HG02759 (cell line): ENCODE results near the gene ADH5.
A peak's percentile ranks its signal among the peaks of the same experiment; 100 is the strongest.
"Not testable (repeated sequence)": the region's sequence is repeated elsewhere in the genome, so short reads cannot be mapped to it uniquely, and the experiment has no call there.

ENCODE experiments used
- ATAC-seq: cut with Tn5 transposase; IDR thresholded peaks from one replicate; pipeline ENCODE4 v1.9.1; 2021; ENCODE audit warnings: mild to moderate bottlenecking, moderate library complexity; ENCODE audit not compliant: unreplicated experiment

ADH5 gene

DNA sequence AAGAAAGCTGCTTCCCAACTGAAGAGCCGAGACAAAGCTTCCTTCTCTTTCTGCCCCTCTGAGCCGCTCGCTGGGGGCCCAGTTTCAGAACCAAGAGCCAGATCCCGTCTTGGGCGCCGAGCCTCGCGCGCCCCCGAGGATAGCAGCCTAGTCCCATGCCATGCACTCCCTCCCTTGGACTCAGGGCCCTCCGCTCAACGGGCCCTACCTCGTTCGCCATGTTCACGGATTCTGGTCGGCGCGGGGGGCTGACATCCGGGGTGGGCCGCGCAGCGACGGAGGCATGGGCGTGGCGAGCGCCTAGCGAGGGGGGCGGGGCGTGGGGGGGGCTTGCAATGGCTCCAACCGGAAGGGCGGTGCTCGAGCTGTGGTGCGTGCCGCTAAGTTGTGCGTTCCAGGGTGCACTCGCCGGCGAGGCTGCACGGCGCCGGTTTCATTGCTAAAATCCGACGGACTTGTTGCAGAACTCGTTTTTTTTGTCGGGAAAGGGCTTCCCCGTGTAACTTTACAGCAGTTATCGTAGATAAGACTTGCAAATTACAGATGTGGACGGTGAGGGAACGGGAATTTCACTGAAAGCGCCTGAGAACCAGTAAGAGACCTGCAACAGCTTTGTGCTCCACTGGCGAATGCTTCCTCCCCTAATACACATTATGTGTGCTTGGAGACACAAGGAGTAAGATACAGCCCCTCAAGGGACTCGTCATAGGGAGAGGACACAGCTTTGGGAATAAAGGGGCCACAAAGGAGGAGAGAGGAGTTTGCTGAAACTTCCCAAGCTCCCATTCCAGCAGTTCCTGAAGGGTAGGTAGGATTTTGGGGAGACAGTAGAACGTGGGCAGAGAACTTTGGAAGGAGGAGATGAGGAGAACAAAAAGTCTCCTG lies at the start of gene ADH5:
Gene ADH5, minus strand, starts transcription at position 308 of the 885 bp plus-strand sequence. Its CDS starts 88 bp downstream, at position 220.
- peak; percentile 91 for ATAC-seq

DNA sequence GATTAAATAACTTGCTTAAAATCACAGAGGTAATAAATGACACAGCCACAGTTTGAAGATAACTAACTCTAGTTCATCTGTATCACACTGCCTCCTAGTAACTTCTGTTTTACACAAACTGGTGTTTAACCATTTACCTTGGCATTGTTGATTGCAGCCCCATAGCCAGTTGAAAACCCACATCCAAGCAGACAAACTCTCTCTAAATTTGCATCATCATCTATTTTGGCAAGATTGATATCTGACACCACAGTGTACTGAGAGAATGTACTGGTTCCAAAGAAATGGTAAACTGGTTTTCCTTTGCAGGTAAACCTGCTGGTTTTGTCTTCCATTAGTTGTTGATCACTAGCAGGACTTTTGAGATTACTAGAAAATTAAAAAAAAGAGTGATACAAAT lies 47.7 kb upstream of the ADH5 start:
- no peak for ATAC-seq

DNA sequence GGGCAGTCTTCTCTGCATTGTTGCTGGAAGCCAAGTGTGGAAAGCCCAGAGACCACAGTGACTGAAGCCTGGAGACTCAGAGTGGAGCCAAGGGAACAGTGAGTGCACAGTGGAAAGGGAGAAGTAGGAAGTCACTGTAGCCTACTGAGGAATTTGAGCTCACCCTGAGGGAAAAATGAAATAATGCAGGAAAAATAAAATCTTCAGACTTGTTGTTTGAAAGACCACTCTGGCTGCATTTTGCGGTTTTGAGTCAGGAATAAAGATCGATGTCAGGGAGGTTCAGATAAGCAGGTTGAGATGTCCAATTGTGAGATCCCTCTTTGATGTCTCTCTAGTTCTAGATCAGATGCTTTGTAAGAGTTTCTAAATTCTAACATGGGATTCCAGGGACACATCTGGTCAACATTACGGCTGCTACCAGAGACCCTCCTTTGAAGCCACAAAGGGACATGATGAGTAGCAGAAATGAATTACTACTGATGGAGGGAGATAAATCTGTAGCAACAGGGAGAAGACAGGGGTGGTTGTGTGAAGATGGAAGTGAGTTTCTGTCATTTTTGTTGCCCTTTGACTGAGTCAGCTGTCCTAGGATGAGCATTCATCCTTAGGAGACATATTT lies 47.1 kb upstream of the ADH5 start:
- no peak for ATAC-seq

DNA sequence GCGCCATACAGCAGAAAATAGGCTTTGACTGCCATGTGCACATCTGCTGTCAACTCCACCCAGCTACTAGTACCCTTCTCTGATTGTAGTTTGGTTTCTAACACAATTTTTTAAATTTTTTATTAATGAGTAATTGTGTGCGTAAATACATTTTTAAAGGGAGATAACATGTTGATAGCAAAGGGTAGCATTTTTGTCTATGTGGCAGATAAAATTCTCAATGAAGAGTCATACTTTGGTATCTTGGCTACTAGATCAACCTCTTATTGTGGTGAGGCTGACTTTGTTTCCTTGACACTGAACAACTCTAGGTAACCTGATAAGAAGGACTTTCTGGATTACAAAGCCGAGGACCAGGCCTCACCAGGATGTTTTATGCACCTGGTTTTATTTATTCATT lies 46.0 kb upstream of the ADH5 start:
- no peak for ATAC-seq

DNA sequence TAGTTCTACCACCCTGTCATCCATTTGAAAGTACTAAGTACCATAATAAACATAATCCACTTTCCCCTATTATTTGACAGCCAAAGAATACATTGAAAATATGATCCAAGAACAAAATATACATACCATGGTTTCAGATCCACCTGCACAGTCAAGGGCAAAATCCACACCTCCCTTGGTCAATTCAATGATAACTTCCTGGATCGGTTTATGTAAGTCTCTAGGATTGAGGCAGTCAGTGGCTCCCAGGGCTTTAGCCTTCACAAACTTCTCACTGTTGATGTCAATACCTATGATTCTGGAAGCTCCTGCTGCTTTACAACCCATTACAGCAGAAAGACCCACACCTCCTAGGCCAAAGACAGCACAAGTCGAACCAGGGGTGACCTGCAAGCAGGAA lies 42.8 kb upstream of the ADH5 start:
- no peak for ATAC-seq

DNA sequence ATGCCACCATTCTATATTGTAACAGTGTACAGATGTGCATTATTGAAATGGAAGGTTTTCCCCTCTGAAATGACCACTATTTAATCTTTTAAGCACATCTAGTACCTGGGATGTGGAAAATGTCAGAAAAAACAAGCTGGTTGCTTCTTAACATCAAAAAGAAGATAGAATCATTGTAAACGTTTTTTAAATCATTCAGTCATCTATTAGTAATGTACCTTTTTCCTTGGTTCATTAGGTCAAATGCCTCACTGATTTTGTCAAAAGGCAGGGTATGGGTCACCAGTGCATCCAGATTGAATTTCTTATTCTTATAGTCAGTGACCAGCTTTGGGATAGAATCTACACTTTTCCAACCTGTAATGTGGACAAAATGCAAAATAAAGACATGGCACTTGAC lies 37.8 kb upstream of the ADH5 start:
- no peak for ATAC-seq

DNA sequence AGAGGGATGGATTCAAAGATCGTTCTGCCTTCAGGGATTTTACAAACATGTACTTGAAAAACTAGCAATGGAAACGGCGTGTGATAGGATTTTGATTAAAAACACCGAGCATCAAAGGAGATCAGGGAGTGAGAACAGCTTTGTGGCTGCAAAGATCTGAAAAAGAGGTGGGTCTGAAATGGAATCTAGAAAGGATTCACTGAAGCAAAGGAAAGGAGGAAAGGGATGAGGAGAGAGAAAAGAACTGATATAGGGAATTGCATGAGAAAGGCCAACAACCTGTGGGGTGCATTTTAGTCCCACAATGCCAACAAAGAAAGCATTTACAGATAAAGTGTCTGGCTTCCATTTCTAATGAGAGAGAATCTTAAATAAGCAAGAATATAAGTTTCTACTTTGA lies 32.4 kb upstream of the ADH5 start:
- ATAC-seq, result no peak

DNA sequence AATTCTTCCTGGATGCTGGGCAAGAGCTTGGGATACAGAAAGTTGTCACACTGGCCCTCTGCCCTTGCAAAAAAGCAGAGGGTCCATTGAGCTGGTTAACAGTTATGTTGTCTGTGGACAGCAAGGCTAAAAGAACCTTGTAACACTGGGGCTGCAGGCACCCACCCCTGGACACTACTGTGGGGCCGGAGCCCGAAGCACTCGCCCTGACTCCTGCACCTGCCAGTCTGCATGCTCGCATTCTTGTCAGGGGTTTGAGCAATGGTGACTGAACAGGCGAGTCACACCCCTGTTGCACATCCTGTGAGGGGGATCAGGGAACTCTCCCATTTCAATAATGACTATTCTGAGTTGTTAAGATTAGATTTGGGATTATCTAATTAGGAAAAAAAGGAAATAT lies 31.9 kb upstream of the ADH5 start:
- no peak for ATAC-seq

DNA sequence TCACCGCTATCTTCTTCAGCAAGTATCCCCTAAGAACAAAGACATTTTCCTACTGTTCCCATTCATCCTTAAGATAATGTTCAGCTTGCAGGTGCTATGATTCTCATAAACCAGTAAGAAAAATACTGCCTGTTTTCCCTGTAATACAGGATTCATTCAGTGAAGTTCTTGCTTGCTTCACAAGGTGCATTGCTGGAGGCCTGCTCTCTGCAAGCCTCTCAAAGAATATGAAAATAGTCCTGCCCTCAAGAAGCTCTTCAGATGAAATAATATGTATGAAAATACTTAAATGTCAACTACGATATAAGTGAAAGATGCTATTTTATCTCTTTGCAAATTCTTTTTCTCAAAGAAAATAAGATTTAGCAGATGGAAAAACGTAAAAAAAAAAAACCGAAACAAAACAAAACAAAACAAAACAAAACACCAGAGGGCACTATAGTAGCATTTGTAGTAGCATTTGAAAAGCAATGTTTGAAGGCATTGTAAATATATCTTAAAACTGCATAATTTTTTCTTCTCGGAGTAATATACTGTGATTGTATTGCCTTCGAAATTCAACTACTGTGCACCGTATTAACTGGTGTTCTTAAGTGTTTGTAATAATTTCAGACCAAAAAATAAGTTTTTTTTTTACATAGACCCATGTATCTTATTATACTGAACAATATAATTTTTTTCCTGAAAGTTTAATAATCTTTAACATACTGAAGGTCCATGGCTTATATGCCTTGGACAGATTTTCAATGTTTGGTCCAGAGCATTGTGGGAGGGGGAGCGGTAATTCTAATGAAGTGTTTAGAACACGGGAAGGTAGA lies 29.5 kb upstream of the ADH5 start:
- no peak for ATAC-seq

DNA sequence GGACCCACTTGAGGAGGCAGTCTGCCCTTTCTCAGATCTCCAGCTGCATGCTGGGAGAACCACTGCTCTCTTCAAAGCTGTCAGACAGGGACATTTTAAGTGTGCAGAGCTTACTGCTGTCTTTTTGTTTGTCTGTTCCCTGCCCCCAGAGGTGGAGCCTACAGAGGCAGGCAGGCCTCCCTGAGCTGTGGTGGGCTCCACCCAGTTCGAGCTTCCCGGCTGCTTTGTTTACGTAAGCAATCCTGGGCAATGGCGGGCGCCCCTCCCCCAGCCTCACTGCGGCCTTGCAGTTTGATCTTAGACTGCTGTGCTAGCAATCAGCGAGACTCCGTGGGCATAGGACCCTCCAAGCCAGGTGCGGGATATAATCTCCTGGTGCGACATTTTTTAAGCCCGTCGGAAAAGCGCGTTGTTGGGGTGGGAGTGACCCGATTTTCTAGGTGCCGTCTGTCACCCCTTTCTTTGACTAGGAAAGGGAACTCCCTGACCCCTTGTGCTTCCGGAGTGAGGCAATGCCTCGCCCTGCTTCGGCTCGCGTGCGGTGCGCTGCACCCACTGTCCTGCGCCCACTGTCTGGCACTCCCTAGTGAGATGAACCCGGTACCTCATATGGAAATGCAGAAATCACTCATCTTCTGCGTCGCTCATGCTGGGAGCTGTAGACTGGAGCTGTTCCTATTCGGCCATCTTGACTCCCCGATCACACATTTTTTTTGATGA lies 28.7 kb upstream of the ADH5 start:
- ATAC-seq, result not testable (repeated sequence)

DNA sequence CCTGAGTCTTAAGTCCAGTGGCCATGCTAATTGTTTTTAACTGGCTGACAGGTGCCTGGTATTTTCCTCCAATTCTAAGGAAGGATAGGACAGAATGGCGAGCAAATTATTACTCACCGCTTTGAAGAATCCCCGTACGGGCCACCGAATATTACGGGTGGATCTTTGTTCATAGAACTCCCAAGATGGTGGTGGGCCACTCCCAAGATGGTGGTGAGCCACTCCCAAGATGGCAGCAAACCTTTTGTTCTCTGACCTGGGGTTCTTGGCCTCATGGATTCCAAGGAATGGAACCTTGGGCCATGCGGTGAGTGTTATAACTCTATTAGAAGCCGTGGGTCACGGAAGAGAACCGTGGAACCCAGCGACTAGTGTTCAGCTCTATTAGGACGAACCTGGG lies 20.7 kb upstream of the ADH5 start:
- not testable (repeated sequence) for ATAC-seq

DNA sequence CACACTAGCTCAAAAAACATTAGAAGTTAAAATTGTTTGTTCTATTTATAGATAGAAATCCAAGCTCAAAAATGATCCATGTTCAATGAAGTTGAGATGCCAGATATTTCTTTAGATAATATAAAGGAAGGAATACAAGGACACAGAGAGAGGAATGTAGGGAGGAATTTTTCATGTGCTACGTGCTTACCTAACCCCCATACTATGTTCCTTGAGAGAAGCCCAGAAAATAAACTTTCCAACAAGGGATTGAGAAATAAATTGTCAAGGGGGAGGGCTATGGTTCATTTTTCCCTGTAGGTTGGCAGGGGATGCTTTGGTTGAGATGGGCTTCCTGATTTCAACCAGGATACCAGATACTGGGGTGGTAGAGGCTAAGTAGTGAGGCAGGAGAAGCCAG lies 15.6 kb upstream of the ADH5 start:
- ATAC-seq, result no peak

DNA sequence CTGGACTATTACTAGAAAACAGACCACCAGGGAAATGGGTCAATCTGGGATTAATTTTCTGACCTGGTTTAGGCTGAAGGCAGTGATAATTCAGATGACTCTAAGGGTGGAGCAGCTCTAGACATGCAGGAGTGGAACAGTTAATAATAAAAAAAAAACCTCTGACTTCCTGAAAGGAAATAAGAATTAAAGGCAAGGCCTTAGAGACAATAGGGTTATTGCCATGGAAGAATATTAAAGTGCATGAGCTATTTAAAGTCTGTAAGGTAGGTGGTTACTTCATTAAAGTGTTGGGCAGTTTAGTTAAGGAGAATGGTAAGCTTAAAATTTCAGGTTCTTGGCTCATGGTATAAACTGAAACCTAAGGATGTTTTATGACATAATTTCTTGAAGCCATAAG lies 14.6 kb upstream of the ADH5 start:
- ATAC-seq, result no peak

DNA sequence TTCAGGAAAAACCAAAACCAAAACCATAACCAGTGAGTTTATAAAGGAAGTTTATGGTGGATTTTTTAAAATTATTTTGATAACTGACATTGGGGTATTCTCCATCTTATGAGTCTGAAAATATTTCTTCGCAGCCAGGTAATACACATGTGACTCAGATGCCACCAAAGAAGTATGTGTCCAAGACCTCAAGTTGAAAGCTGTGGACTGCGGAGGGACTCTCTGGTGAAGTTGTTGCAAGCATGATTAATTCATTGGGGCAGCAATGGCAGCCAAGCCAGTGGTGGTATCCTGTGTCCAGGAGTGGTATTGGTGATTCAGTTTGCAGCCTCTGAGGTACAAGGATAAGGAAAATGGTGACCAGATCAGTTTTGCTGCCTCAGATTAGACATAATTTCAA lies 14.0 kb upstream of the ADH5 start:
- no peak for ATAC-seq

DNA sequence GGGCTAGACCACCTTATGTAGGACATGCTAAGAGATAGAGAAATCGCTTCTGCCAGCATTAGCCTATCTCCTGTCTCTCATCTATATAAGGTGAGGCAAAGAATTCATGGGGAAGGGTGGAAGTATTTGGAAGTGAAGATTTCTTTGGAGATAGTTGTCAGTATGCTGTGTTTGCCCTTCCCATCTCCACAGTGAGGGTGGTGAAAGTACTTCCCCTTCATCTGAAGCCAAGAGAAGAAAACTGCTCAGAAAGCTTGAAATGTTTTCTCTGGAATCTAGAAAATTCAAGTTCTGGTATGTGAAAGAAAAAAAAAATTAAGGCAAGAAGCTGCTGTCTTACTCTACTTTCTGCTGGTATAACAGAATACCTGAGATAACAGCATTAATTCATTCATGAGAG lies 12.3 kb upstream of the ADH5 start:
- ATAC-seq, result no peak

DNA sequence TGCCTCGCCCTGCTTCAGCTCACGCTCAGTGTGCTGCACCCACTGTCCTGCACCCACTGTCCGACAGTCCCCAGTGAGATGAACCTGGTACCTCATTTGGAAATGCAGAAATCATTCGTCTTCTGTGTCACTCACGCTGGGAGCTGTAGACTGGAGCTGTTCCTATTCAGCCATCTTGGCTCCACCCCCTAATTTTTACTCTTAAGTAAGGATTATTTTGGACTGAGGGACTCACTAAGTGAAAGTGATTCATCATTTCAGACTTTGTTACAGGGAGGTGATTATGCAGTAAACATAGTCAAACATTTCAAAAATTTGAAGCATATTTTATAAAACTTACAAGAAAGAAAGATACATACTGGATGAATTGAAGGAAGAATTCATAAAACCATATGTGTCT lies 11.2 kb upstream of the ADH5 start:
- not testable (repeated sequence) for ATAC-seq

DNA sequence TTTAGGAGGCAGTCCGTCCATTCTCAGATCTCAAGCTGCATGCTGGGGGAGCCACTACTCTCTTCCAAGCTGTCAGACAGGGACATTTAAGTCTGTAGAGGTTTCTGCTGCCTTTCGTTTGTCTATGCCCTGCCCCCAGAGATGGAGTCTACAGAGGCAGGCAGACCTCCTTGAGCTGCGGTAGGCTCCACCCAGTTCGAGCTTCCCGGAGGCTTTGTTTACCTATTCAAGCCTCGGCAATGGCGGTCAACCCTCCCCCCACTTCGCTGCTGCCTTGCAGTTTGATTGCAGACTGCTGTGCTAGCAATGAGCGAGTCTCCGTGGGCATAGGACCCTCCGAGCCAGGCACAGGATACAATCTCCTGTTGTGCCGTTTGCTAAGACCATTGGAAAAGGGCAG lies 10.7 kb upstream of the ADH5 start:
- no peak for ATAC-seq

DNA sequence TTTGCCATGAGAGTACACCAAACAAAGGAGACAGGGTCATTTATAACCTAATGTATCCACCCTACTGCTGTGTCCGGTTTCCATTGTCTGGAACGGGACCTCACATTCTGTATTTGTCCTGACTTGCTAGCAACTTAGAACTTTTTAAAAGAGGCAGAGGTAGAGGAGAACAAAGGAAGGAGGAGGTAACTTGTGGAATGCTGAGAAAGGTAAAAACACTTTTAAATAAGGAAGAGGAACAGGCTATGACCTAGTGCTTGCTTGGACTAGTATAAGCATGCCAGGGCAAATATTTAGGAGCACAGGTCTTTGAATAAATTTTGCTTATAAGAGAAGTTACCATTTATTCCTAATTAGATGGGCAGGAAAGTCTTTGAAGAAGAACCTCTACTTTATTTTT lies 3.3 kb upstream of the ADH5 start:
- not testable (repeated sequence) for ATAC-seq

DNA sequence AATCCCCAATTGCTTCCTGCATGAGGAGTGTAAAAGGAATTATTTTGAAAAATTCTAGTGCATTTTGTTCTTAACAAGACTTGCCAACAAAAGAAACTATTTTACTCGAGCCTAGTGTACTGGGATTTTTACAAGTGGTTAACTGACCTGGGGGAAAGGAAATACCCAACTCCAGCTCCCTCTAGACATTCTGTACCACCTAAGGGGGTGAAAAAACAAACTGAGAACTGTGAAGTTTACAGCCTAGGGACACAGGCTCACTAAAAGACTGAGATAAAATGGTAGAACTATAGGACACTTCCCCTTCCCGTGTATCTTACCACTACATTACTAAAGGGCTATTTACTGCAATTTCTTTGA lies 2.6 kb upstream of the ADH5 start:
- no peak for ATAC-seq

DNA sequence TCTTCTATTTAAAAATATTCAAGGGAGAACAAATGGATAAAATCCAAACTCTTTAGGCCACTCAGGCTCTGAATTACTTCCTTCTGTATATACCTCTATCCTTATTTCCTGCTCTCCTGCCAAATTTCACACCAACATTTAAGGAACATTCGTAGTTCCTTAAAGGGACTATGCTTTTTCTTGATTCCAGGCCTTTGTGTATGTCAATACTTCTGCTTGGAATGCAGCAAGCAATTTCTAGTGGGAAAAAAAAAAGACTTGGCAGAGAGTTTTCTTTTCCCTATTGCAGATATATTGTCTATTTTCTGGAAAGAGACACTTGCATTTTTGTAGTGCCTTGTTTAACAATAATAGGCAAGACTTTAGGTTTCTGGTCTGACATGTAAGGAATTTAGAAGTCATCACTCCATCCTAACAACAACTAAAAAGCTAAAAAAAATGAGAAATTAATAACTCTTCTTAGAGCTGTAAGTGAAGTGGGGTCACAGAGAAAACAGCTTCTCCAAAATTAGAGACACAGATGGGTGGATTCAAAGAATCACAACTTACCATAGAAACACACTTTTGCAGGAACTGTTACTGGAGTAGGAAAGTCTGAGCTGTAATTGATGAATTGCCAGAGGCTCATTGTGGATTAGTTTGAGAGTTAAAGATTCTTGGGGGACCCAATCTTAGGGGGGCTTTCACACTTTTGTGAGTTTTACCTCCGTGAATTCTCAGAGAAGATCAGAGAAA lies 2.1 kb upstream of the ADH5 start:
- no peak for ATAC-seq
